HepG2 (cell line): ENCODE data around the gene CLIP2.

ENCODE experiments used
- DR1 ChIP-seq: sonication (generic); formaldehyde crosslinking; IDR thresholded peaks from 2 replicates; pipeline ENCODE4 v1.8.0; 2021; ENCODE audit warnings: mild to moderate bottlenecking, missing genetic modification reagents, inconsistent platforms
- SP4 ChIP-seq: sonication (generic); formaldehyde crosslinking; IDR thresholded peaks from 2 replicates; pipeline ENCODE4 v1.8.1; 2023; ENCODE audit warnings: mild to moderate bottlenecking, missing genetic modification reagents
- ZNF629 ChIP-seq: sonication (generic); formaldehyde crosslinking; conservative IDR thresholded peaks from 2 replicates; pipeline ENCODE4 v1.5.0; 2020; ENCODE audit warnings: missing genetic modification reagents

DNA sequence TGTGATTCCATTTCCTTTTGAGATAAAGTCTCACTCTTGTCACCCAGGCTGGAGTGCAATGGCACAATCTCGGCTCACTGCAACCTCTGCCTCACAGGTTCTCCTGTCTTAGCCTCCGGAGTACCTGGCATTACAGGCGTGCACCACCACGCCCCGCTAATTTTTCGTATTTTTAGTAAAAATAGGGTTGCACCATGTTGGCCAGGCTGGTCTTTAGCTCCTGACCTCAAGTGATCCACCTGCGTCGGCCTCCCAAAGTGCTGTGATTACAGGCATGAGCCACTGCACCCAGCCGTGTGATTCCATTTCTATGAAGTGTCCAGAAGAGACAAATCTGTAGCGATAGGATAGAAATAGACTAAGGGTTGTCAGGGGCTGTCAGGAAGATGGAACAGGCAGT is 60.4 kb downstream of the CLIP2 start:
- TF ChIP-seq SP4 (CRISPR knock-in tag), result no peak
- no peak for TF ChIP-seq ZNF629
- TF ChIP-seq DR1 (CRISPR knock-in tag), result no peak
